NCI-H345 treated with DMSO at 0.1 percent for 48 hours (cell line): ENCODE data around the gene STEAP3.
A peak's percentile ranks its signal among the peaks of the same experiment; 100 is the strongest.

Experiments
- DNase-seq: peaks from one replicate; lab custom pipeline; 2025; ENCODE audit not compliant: unreplicated experiment; lab: John Stamatoyannopoulos, UW

STEAP3 gene

GRCh38 chr2:119223521-119224390, at the start of gene STEAP3:
TSS of gene STEAP3 (plus strand) at chr2:119223834. CDS start at chr2:119231013, 7,179 bp downstream.
- DNase-seq = no peak

DNA sequence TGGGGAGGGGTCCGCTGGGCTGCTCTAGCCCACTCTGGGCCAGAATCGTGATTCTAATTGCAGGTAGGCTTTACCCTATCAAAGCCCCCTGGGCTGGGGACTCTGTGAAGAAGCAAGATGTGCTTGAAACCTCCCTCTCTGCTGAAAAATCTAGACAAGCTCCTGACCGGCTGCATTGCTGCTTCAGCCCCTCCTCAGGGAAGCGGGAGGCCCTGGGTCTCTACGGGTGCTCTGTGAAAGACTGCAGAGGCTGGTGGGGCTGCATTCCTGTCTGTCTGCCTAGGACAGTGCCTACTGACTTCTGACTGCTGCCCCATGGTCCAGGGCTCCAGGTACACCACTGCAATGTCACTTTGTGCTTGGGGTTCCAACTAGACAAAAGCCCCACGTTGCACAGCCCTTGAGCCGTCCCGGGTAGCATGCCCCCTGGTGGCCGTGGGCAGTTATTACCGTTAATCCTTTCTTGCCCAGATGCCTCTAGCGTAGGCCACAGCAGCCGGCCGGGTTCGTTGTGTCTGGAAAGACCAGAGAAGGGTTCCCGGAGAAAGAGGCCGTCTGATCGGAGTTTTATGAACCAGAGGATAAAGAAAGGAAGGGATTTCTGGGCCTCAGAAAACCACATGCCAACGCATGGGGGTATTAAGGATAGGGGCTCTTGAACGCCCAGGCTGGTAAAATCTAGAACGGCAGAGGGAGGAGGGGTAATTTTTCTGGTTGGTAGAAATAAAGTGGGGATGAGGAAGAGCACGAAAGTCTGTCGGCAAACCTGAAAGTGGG, 49.2 kb upstream of the STEAP3 start:
- DNase-seq = peak; percentile 19

- no peak for DNase-seq
Observed at GRCh38 chr2:119174993-119175347, 48.7 kb upstream of the STEAP3 start.

- DNase-seq = no peak
Observed at GRCh38 chr2:119175517-119175916, 48.1 kb upstream of the STEAP3 start.

- DNase-seq = no peak
Observed at GRCh38 chr2:119177171-119177837, 46.3 kb upstream of the STEAP3 start.

DNA sequence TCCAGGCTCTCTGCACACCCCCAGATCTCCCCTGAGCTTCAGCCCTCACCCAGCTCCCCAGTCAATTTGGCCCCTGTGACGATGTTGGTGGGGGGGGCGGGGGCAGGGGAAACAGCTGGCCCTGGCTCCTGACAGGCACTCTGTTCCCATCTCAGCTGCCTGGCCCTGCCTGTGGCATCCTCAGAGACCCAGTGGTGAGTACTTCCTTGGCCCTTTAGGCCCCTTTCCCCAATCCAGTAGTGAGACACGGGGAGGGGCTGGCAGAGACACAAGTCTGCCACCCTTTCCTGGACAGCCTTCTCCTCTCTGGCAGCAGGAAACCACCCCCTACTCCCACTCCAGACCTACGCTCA, 45.8 kb upstream of the STEAP3 start:
- DNase-seq = no peak

- no peak for DNase-seq
Observed at GRCh38 chr2:119178776-119179175, 44.9 kb upstream of the STEAP3 start.

DNA sequence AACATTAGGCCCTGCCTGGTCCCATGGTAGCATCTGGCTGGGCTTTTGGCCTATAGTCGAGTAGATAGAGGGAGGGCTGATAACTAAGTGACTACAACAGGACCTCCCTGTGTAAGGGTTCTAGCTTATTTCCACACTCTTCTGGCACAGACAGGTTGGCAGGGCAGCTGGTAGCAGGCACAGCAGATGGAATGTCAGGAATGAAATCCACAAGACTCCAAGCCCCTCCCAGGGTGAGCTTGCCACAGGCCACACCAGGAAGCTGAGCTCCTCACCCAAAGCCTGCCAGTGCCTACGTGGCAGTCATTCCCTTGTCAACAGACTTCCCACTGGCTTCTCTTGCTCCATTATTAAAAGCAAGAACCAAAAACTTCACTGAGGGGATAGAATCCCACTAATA, 44.4 kb upstream of the STEAP3 start:
- DNase-seq = no peak

- no peak for DNase-seq
Observed at GRCh38 chr2:119179991-119180390, 43.6 kb upstream of the STEAP3 start.

DNA sequence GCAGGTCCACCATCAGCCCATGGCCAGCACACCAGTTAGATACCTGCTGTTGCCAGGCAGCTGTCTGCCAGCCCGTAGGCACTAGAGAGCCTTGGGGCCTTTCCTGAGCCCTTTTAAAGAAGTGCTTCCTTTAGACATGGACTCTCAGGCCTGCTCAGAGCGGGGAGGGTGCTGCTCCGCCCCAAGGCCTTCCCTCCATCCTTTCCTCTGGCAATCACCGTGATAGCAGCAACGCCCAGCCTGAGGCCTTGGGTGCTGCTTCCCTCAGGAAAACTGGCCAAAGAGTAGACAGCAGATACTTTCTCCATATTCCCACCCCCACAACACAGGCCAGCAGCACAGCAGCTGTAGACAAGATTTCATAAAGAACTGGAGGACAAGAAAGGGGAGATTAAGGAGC, 42.7 kb upstream of the STEAP3 start:
- DNase-seq = no peak

GRCh38 chr2:119181391-119181790, 42.2 kb upstream of the STEAP3 start:
- no peak for DNase-seq

- DNase-seq = no peak
Observed at GRCh38 chr2:119181791-119182445, 41.7 kb upstream of the STEAP3 start.

DNA sequence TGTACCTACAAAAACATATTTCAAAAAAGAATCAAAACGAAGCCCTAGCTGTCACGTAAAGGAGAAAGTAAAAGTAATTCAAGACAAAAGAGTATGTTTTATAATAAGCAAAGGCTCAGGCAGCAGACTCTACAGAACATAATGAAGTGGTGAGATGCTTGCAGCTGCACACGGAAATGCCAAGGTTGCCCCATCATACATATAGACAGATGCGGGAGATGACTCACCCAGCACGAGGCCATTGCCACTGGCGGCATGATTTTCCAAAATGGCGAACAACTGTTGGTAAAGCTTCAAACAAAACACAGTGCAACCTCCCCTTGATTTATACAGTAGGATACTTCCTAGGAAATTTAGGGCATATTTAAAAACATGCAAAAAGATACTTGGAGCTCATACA, 39.1 kb upstream of the STEAP3 start:
- DNase-seq = no peak

- DNase-seq = no peak
Observed at GRCh38 chr2:119190321-119191111, 33.1 kb upstream of the STEAP3 start.

DNA sequence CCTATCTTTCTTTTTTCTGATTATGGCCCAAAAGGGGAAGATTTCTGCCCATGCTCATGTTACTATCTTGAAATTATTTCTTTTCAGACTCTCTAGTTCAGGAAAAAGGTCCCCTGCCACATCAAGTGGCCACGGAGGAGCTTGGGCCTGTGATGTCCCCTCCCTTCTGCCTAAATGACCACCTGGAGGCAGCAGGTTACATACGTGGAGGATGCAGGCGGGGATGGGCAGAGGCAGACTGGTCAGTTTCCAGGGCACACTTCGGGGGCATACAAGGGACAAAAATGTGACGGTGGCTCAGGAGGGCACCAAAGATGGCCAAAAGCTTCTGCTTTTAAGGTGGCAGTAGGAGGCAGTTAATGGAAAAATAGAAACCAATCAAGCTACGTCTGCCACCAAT, 30.7 kb upstream of the STEAP3 start:
- no peak for DNase-seq

- no peak for DNase-seq
Observed at GRCh38 chr2:119195001-119195400, 28.6 kb upstream of the STEAP3 start.

DNA sequence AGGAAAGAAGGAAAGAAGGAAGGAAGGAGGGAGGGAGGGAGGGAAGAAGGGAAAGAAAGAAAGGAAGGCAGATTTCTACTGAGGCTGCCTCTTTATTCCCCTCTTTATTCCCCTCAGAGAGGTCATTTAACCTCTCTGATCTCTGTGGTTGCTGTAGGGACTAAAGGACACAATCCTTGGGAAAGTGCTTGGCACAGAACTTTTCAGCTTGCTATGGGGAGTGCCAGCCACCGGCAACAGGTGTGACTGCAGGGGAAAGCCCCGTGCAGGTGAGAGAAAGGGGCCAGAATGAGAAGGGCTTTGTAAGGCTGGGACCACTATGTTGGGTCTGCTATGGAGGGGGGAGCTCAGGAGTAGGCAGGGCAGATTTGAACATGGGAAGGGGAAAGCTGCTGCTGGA, 27.7 kb upstream of the STEAP3 start:
- no peak for DNase-seq

GRCh38 chr2:119196301-119197125, 27.1 kb upstream of the STEAP3 start:
- DNase-seq = no peak

DNA sequence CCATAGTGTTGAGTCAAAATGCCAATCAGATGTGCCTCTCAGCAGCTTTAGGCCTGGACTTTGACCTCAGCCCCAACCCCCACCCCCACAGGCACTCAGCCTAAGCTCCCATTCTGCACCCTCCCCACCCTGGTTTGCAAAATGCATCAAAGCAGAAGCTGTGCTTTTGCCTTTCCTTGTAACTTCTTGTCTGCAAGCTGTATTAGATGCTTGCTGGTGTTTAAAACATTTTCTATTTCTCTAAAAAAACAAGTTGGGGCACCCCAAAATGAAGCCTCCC, 26.6 kb upstream of the STEAP3 start:
- no peak for DNase-seq
